Cerebellar cortex (tissue), 1 donor: ENCODE data around the gene RASA1.

ENCODE experiments used
- DNase-seq: peaks from one replicate; pipeline ENCODE4 v3.0.0-alpha.2; 2015; ENCODE audit warnings: low spot score

RASA1 gene

DNA sequence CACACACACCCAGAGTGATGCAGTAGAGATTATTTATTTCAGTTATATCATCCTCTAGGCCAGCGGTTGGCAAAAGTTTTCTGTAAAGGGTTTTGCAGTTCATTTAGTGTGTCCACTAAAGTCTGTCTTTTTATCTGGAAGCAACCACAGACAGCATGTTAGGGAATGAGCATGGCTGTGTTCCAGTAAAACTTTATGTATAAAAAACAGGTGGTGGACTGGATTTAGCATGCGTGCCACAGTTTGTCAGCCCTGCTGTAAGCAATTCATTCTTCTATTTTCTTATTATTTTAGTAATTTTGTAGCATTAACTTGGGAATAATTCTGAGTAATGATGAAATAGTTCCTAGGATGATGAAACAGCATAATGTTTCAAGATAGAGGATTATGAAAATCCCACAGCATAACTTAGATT lies 93.4 kb downstream of the RASA1 start:
- no peak for DNase-seq

DNA sequence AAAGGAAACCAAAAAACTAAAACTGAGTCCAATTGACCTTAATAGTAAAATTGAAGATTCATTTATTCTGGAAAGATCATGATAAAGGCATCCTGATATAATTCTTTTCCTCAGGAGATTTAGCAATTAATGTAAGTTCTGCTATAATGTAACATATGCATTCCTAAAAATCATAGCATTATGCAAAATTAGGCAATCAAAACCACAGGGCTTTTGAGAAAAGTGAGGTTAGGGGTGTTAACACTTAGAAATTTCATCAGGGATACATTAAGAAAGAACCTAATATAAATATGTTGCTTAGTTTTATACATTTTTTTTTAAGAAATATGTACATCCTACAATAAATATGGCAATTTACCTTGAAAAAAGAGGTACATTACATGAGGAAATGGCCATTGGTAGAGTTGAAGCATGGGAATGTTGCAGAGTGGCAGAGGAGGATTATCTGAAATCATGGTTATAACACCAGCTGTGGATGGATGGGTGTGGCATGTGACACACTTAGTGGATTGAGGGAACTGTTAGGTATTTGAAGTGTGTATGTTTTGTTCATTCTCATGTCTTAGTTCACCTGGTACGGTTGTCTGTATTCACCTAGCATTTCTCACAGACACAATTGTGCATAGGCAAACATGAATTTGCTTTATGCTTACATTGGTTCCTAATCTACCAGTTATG lies 94.0 kb downstream of the RASA1 start:
- no peak for DNase-seq

DNA sequence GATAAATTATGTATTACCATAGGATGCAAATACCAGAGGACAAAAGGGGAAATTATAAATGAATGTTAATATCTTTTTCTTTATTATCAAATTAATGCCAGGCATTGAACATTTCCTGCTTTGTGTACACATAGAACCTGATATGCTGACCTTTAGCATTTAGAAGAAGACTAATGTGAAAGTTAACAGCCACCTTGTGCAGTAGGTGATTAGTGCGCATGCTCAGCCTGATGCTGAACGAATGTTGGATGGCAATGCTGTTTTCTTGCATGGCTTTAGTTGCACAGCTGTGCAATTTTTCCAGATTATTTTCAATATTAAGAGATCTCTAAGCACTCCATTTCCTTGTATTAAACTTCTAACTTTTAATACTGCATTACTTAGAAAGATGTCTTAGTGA lies 99.6 kb downstream of the RASA1 start:
- no peak for DNase-seq

DNA sequence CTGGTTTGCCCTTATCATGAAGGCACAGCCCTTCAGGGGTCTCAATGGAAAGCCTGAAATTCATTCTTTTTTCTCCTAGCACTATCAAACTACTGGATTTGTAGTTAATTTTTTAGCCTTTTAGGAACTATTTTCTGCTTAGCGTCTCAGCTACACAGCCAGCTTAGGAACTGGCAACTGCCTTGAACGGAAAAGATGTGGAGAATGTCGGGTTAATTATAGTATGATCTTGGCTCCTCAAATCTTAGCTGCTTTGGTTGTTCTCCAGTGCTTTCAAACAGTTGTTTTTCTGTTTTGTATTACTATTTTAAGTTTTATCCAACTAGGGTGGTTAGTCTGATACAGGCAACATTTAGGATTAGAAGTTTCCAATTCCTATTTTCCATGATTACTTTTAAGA lies 100.9 kb downstream of the RASA1 start:
- no peak for DNase-seq

DNA sequence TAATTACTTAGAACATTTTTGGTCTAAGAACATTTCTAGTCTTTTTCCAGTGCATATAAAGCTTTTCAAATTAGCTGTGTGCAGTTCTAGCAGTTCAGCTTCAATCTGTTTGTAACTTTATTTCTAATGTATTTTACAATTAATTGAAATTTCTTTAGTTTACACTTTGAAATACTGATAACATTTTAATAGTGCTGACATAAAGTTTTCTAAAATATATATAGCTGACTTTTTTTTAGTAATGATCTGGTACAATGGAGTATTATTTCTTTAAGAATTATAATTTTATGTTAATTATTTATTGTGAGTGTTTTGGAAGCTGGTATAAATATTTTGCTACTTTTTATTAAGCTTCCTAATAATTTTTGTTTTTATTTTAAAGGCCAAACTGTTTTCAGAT lies 101.7 kb downstream of the RASA1 start:
- DNase-seq, result no peak

DNA sequence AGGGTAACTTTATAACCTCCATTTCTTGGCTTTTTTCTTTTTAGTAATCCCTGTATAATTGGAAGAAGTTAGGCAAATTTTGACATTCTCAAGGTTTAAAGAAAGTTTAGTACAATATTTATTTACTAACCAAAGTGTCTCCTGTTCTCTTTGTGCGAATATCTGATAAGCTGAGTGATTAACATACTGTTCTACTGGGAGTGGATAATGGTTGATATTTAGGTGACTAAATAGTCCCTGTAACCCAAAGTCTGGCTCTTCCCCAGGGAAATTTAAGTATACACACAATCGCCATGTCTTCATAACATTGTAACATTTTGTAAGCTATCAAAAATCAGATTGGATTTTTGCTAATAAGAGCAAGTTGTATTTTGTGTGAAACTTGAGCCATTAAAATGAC lies 105.0 kb downstream of the RASA1 start:
- no peak for DNase-seq

DNA sequence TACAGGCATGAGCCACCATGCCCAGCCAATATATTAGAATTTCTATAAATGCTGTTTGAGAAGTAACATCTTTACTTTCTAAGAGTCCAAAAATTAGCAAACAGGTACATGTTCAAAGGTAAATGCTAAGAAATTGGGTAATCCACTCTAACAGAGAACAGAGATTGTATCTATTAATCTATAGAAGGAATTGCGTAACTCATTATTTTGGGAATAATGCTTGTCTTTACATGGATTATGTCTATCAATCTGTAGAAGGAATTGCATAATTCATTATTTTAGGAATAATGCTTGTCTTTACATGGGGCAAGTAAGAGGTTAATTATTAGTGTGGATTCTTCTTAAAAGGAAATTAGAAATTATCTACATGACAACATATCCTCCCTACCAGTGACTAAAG lies 114.5 kb downstream of the RASA1 start:
- DNase-seq, result no peak

DNA sequence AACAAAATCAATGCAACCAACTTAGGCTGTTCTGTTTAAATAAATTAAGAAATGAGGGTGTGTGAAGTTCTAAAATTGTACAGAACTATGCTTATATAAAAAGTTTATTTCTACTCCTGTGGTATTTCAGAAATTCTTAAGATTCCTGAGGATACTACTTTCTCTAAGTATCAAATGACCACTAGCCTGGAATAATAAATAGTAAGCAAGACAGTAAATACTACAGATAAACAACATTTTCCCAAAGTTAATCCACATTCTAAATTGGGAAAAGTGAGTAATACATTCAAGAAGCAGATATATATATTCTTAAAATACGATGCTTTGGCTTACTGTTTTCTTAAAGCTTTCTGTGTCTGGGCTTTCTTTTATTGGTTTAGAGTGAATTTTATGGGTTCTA lies 115.5 kb downstream of the RASA1 start:
- no peak for DNase-seq

DNA sequence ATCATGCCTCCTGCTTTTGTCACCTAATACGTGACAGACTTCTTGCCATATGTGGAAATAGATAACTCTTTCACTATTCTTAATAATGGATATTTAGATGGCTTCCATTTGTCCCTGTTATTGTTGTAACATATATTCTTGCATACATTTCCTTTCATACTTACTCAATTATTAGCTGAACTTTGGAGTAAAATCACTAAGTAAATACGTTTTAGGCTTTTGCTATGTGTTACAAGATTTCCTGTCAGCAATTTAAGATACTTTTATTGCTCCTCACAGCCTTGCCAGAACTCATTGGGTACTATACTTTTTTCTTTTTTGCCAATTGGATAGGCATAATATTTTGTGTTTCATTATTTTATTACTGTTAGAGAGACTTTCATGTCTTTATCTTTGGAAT lies 118.1 kb downstream of the RASA1 start:
- DNase-seq, result no peak

DNA sequence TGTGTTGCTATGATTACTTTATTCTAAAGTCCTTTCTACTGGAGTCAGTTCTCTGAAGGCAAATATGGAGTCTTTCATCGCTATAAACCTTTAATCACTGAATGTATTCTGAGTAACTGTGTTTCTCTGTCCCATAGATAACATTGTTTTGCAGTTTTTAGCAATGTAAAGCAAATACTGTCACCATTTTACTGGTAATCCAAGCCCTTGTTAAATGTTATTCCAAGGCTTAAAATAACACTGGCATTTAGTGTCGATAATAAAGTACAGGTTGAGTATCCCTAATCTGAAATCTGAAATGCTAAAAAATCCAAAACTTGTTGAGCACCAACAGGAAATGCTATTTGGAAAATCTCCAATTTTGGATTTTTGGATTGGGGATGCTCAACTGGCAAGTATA lies 120.4 kb downstream of the RASA1 start:
- DNase-seq, result no peak

DNA sequence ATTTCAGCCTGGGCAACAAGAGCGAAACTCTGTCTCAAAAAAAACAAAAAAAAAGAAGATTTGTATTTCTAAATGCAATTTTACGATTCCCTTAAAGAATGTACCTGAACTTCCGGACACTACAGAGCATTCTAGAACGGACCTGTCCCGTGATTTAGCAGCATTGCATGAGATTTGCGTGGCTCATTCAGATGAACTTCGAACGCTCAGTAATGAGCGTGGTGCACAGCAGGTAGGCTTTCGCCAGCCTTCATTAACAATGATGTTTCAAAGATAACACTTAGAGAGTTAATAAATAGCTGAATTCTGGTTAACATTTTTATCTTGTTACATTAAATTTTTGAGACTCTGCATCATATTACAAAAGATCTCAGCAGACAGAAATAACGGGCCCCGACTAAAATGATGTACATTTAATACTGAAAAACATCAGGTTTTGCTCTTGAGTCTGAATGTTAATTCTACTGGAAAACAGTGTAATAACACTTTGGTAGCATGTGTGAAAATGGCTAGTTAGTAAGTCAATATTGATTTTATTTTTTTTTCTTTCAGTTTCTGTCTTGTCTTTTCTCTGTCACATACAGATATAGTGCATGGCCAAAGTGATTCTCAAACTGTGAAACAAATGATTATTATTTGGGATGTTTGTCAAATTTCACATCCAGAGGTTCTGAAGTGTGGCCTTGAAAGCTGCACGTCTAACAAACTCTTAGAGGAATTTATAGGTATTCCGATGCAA lies 121.8 kb downstream of the RASA1 start:
- no peak for DNase-seq

DNA sequence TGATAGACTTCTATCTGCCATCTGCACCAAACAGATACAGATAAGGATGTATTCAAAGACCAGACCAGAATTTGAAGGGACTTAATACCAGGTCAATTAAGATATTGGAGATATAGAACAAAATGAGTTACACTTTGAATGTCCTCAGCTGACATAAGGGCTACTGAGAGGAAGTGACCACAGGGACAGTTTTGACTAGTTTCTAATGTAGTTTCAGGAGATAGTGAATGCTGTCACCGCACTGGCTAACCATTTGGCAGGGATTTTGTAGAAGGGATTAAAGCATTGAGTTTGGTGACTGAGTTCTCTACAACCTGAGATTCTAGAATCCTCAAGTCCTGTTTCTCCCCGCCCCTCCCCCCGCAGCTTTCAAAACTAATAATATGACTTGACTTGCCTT lies 122.4 kb downstream of the RASA1 start:
- no peak for DNase-seq

DNA sequence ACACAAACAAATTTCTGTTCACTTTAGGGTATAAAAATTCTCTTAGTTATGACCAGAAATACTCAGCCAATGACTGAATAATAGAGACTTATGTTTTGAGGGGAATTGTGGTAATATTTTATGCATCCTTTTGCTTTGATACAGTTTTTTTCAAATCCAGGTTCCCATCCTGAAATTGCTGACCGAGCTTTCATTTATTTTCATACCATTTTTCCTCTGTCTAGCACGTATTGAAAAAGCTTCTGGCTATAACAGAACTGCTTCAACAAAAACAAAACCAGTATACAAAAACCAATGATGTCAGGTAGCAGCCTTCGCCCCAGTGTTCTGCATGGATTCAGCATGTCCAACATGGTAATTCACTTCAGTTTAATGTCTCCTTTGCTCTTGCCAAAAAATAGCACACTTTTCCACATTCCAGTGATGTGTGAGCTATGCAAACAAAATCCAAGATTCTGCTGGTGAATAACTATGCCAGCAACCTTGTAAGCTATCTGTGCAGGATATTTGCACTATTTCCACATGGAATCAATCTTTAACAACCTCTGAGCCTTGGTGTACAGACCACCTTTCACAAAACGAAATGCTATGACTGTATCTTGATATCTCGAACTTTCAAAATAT lies 123.0 kb downstream of the RASA1 start:
- DNase-seq, result no peak

DNA sequence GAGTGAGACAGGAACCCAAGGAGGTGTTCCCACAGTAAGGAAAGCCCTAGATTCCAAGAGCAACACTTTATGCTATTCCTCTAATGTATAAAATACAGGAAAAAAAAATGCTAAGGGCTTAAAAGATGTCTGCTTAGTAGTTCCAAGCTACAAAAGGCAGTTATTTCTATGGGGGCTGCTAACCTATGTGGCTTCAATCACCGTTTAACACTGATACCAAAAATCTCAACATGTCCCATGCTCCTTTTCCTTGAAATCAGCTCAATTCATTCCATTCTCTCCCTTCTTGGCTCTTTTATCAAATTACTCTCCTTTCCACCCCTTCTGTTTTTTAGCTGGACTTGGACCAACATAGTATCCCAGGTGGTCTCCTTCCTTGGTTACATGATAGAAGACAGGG lies 124.5 kb downstream of the RASA1 start:
- no peak for DNase-seq

DNA sequence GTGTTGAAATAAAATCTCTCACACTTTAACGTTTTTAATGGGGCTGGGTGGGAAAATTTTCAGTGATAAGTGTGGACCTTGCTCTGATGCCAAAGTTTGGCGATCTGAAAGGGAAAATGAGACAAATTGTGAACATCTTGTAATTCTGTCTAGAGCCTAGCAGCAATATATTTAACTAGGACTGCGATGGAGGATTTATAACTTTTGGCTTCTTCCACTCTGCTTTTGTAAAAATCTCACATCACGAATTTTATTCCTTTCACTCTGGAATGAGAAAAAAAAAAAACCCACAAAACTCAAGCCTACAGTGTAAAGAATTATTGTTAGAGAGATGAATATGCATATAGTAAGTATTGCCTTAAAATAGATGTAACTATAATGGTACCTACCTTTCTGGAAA lies 125.1 kb downstream of the RASA1 start:
- no peak for DNase-seq

DNA sequence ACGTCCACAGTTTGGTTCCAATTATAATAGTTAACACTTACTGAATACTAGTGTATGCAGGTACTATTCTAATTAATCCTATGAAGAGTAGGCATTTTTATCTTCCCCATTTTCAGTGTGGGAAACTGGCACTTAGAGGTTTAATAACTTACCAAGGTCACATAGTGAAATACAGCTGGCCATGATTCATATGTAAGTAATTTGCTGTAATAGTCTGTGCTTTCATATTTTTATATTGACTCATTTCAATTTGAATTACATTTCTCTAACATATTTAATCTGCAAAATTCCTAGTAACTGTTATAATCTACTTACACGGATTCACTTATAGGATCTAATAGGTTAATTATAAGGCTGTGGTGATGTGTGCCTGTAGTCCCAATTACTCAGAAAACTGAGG lies 125.6 kb downstream of the RASA1 start:
- DNase-seq, result no peak

DNA sequence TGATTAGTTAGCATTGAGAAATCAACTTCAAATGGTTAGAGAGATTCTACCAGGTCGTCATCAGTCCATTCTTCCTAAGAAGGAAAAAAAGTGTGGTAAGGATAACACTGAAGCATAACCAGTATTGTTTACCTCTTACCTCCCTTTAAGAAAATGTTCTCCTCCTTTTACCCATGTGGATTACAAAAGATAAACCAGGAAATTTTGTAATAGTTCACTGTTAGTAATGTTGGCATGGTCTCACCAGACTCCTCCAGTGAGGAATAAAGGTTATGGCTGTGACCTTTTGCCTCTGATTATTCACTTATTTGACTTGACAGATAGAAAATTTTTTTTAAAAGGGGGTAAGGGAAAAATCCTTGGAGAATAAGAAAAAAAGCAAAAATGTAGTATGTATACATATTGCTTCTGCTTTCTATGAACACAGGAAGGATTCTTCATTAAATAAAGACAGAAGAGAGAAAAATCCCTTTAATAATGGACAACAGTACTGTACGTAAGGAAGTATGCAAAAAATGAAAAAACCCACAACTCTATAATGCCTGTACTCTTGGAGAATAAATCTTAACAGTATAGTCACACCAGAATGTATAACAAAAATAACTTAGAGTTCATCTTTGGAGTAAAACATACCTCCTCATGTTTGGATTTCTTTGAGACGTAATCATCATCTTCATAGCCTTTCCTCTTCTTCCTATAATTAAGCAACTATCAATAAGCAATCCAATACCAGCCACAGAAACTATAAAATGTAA lies 126.9 kb downstream of the RASA1 start:
- no peak for DNase-seq

DNA sequence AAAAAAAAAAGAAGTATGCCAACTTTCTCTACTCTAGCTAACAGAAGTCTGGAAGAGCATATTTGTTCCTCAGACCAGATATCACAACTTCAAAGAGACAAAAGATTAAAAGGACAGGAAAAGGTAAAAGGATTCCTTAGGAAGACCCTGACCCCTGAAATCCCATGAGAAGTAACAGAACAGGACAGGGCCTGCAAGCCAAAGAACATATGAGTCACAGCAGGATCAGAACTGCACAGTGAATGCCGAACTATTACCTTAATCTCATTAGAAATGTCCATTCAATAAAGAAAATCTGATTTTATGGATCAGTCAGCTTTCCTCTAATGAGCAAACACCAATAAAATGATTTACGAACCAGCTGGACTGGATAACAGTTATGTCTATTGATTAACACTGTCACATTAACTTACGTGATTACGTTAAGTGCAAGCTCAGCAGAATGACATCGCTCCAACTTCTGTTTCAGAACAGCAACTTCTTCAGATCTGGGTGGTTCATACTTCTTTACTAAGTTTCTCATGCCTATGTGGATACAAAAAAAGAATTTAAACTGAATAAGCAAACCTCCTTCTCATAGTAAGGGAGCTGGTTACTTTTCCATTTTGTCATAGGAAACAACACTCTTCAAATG lies 131.4 kb downstream of the RASA1 start:
- no peak for DNase-seq

DNA sequence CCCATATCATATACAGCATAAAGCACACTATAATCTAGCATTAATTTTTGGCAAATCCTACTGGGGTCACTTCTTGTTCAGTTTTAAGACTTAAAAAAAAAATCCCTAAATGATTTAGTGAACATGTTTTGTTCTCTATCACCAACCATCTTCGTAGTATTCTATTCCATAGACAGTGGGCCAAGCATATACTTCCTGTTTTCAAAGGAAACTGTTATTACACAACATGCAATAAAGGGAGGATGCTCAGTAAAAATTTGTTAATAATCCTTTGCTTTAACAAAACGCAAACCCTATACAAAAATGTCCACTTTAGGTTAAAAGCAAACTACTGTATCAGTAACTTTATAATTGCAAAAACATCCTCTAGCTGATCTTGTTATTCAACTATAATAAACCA lies 132.0 kb downstream of the RASA1 start:
- no peak for DNase-seq

DNA sequence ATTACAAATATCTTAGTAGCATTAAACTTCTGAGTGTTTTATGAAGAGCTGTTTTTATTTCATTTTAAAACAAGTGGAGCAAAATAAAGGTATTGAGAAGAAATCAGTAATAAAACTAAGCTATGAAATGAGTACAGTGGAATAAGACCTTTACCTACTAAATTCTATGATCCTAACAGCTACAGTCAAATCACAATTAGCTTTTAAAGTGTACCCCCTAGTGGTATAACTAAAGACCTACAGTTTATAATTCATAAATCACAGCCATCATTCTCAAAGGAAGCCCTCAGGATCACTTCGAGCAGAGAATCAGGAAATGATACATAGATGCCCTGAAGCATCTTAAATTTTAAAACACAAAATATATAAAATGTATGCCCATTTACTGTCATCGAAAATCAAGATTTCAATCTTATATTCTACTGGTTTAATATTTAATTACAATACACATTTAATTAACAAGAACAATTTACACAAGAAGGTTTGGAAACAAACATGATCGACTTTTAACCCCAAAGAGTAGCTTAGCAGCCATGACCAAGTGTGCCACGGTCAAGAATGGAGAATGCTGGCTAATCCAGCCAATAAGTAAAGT lies 132.7 kb downstream of the RASA1 start:
- DNase-seq, result peak; percentile 56

DNA sequence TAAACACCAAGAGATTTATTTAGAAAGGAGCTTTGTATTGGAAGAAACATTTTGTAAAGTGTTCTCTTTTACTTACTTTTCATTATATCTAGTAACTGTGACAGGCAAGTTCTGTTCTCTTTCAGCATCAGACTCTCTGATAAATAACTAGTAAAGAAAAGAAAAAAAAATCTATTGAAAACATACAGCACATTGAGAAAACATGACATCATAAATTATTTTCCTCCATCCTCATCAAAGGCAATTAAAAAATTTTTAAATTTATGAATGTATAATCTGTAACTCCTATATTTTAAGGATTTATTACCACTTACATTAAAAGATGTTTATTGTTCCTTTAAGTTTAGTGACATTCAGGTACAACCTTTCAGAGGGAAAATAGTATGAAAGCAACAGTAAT lies 133.9 kb downstream of the RASA1 start:
- no peak for DNase-seq

DNA sequence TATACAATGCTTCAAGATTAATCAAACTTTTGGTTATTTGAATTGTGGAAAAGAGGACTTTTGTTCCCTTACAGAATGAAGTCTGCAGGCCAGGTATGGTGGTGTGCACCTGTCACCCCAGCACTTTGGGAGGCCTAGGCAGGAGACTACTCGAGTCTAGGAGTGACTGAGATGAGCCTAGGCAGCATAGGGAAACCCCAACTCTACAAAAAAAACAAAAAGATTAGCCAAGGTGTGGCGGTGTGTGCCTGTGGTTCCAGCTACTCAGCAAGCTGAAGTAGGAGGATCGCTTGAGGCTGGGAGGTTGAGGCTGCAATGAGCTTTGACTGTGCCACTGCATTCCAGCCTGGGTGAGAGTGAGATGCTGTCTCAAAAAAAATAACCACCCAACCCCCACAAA lies 135.7 kb downstream of the RASA1 start:
- no peak for DNase-seq
